Choroid plexus epithelial cell (primary cell): ENCODE results near the gene PAGE2.
"Not testable (repeated sequence)": the region's sequence is repeated elsewhere in the genome, so short reads cannot be mapped to it uniquely, and the experiment has no call there.

Source experiments
- DNase-seq: peaks from one replicate; pipeline ENCODE4 v3.0.0-alpha.2; 2010; ENCODE audit warnings: low read depth
- H3K4me3 ChIP-seq: 2 replicates; pipeline ENCODE4 v1.5.1; 2011; ENCODE audit warnings: low read depth, mild to moderate bottlenecking, control low read depth, low read length, moderate library complexity
- TF ChIP-seq, protein P1 (sequence below): conservative IDR thresholded peaks from 2 replicates; pipeline ENCODE4 v1.5.1; 2011; ENCODE audit warnings: low read depth, mild to moderate bottlenecking, control low read depth, inconsistent platforms, low read length, moderate library complexity

The PAGE2 gene

DNA sequence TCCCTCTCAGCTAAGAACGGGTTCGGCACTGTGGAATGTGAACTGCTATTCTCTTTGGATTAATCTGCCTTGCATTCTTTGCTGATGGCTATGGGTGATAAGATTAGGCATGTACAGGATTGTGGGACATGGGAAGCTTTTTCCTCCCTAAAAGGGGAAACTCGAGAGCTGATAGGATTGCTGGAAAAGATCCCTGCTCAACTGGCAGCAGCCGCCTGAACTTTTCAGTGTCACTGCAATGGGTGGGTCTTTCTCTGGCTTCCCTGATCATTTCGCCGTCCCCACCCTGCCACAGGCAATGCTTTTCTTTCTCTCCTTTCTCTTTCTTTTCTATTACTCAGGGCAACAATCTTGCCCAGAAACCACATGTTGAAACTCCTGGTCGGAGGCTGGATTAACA, 20.5 kb downstream of the PAGE2 start:
- no peak overlapping the region for H3K4me3 ChIP-seq
- TF ChIP-seq, protein P1, sequence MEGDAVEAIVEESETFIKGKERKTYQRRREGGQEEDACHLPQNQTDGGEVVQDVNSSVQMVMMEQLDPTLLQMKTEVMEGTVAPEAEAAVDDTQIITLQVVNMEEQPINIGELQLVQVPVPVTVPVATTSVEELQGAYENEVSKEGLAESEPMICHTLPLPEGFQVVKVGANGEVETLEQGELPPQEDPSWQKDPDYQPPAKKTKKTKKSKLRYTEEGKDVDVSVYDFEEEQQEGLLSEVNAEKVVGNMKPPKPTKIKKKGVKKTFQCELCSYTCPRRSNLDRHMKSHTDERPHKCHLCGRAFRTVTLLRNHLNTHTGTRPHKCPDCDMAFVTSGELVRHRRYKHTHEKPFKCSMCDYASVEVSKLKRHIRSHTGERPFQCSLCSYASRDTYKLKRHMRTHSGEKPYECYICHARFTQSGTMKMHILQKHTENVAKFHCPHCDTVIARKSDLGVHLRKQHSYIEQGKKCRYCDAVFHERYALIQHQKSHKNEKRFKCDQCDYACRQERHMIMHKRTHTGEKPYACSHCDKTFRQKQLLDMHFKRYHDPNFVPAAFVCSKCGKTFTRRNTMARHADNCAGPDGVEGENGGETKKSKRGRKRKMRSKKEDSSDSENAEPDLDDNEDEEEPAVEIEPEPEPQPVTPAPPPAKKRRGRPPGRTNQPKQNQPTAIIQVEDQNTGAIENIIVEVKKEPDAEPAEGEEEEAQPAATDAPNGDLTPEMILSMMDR, result no peak
- DNase-seq, result no peak

DNA sequence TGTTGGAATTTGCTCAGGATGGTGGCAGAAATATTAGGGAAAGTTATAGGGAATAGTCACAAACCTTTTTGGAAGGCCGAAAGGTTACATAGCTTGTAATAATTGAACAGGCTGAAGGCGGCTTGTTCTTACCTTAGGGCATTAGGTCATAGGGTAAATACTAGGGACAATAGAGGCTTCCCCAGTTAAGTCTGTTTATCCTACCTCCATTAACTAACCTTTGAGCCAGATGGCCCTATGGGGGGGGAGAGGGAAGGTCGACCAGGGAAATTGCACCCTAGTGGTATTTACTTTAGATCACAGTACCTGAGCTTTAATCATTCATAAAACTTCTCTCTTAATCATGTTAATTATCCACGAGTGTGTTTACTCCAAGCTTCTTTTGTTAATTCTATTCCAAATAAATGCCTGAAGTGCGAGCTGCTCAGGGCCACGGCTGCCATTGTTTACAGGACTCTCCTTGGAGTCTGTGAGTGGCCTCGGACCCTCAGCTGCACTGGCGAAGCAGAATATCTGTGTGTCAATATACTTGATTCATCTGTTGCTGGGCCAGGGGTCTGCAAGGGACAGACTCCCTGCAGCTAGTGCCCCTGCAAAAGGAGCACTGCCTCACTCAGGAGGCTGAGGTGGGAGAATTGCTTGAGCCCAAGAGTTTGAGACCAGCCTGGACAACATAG, 22.9 kb downstream of the PAGE2 start:
- no peak for DNase-seq
- H3K4me3 ChIP-seq, result no peak overlapping the region
- TF ChIP-seq, protein P1, result no peak

DNA sequence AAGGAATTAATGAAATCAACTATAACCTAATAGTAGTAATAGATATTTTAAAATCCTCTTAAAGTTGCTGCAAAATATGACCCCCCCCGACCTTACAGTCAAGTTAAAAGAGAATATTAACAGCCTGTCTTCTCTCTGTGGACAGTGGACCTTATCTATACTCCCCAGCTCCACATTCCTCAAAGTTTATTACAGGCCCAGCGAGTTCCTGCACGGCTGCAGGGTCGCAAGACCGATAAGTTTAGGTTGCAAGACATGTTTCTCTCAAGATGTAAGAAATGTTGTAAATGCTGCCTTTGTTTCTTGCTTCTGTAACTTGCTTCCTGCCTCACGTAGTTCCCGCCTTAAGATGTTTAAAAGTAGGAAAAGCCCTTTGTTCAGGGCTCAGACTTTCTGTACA, 27.8 kb downstream of the PAGE2 start:
- DNase-seq, H3K4me3 ChIP-seq: not testable (repeated sequence)

DNA sequence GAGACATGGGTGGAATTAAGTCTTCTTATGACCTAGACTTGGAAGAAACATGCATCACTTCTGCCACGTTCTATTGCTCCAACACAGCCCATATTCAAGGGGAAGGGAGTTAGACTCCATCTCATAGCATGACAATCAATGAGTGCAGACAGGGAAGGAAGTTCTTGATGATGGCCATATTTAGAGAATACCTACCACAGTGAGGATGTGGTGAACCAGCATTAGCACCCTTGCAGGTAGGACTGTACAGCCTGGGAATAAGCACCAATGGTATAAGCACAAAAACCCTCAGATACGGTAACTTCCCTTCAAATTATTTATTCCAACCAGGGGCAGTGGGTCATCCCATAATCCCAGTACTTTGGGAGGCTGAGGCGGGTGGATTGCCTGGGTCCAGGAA, 29.8 kb downstream of the PAGE2 start:
- TF ChIP-seq, protein P1, result no peak

DNA sequence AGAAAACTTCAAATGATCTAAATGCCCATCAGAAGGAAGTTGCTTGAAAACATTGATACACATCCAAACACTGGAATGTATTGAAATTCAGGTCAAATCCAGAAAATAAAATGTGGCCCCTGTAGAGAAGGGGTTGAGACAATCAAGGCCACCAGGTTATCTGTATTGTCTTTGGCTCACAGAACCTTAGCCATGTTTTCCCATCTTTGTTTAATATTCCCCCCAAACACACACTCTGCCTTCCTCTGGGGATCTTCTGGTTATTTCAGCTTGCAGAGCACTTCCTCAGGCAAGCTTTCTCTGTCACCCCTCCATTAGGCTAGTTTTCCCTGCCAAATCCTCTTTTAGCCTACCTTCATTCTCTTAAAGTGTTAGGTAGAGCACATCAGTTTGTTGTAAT, 30.5 kb downstream of the PAGE2 start:
- DNase-seq, result no peak
- H3K4me3 ChIP-seq, result no peak overlapping the region
- TF ChIP-seq, protein P1, result no peak

More for the DNA sequence above, 29.8 kb downstream of the PAGE2 start:
- DNase-seq, result no peak
- H3K4me3 ChIP-seq, result no peak overlapping the region

DNA sequence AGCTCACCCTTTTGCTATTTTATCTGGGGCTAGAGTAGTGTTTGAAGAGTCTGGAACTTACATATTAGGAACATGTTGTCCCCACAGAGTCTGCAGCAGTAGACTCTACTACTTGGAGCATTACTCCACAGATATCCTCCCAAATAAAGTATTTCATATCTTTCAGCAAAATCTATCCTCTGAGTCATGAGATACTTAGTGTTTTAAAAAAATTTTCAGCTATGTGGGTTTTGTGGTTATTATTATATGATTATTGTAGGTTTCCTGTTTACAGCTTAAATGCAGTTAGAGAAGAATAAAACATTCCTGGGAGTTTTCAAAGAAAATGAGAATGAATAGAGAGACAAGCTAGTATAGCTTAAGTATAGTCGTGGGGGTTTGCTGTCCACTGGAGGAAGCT, 30.9 kb downstream of the PAGE2 start:
- no peak overlapping the region for H3K4me3 ChIP-seq
- TF ChIP-seq, protein P1, result no peak
- DNase-seq, result peak; percentile 35

DNA sequence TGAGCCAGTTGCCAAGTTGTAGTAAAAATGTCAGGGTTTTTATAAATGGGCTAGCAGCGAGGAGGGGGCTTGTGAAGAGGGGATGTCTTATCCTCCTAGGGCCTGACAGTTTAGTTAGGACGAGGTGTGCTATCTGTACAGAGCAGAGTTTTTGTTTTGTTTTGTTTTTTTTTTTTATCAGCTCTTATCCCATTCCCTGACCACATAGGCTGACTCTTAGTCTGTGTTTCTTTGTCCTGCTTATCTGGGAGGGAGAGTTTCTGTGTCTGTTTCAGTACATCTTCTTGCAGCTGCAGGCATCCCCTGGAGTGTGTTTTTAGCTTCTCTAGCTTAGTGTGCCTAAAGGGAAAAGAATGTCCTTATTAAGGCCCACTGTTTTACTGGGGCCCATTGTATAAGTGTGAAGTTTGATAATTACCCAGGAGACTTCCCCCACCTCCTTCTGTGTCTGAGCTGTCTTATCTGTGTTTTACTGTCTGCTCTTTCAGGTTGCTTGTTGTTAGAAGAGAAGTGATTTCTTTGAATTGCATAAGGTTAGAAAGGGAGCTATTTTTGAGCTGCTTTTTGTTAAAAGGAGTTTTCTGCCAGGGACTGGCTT, 32.0 kb downstream of the PAGE2 start:
- DNase-seq, result peak; percentile 42
- TF ChIP-seq, protein P1, result no peak
- no peak overlapping the region for H3K4me3 ChIP-seq
